OCI-M2 (cell line): ENCODE measurements around the gene MYO7A.

Experiments
- DNase-seq: peaks from one replicate; lab custom pipeline; 2025; ENCODE audit not compliant: unreplicated experiment; lab: John Stamatoyannopoulos, UW

The MYO7A gene

GRCh38 chr11:77159937-77160495 is 32.0 kb downstream of the MYO7A start:
- no peak for DNase-seq

GRCh38 chr11:77163271-77163670 is 35.2 kb downstream of the MYO7A start:
- DNase-seq: no peak

- no peak for DNase-seq
Observed at GRCh38 chr11:77165066-77165465, 37.0 kb downstream of the MYO7A start.

- no peak for DNase-seq
Observed at GRCh38 chr11:77166021-77166420, 38.0 kb downstream of the MYO7A start.

DNA sequence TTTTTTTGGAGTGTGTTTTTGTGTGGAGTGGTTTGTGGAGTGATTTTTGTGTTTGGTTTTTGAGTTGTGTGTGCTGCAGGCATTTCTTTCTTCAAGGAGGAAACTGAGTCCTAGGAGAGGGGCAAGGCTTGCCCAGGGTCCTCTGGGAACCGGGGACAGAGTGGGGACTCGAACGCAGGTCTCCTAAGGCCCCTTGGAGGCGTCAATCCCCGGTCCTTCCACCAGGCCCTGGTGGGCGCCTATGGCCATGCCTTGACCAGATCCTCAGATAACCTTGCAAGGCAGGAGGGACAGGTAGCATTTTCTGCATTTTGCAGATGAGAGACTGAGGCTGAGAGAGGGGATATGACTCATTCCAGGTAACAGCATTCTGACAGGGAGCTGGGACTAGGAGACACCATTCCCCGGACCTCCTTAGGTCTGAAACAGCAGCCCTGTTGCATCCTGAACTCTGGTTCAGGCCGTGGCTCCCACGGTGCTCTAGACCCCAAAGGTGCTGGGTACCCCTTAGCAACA is 39.1 kb downstream of the MYO7A start:
- no peak for DNase-seq

GRCh38 chr11:77167791-77168190 is 39.7 kb downstream of the MYO7A start:
- no peak for DNase-seq

DNA sequence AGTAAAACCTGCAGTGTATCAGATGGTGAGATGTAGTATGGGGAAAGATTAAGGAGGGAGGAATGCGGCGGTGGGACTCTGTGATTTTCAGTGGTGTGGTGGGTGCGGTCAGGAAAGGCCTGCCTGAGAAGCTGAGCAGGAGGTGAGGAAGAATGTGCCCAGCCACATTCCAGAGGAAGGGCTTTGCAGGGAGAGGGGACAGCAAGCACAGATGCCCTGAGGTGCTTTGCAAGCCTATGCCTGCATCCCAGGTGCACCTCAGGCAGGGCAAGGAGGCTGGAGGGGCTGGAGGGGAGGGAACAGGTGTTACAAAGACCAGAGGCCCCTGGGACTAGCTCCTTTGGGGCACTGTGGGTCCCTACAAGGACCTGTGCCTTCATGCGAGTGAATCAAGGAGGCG is 42.1 kb downstream of the MYO7A start:
- no peak for DNase-seq

DNA sequence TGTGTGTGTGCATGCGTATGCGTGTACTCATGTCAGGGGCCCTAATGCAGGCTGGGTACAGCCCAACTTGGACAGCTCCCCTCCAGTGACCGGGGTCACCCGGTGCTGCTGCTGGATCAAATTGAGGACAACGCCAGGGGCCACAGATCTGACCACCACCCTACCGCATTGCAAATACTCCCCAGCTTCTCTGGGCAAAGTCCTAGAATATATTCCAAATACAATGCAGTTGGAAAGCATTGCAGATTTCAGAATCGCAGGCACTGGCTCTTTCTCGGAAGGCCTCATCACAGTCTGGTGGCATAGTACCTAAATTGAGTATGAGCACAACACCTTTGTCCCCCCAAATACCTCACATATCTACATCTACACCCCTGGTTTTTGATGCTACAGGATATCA is 43.2 kb downstream of the MYO7A start:
- DNase-seq: no peak

GRCh38 chr11:77171885-77172665 is 44.0 kb downstream of the MYO7A start:
- DNase-seq: no peak

DNA sequence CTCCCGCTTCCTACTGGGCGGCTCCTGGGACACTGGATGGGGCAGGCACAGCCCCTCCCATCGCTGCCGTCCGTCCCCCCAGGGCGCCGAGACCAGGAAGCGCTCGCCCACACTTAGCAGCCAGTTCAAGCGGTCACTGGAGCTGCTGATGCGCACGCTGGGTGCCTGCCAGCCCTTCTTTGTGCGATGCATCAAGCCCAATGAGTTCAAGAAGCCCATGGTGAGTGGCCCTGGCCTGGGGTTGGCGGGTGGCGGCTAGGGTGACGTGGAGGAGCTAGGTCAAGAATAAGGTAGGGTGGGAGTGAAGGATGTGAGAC is 44.6 kb downstream of the MYO7A start:
- no peak for DNase-seq

DNA sequence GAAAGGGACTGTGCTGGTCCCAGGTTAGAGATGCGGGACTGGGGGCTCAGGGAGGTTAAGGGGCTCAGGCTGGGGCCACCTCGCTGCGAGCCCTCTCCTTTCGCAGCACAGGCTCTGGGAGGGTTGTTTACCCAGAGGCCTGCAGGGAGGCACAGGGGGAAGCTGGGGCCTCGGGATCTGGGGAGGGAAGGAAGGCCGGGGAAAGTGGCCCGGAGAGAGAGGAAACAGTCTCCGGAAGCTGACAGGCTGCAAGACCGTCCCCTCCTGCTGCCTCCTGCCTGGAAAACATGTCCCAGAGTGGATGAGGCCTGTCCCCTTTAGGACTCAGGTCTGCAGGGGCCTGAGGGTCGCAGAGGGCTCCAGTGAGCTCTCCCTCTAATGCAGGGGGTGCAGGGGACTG is 45.4 kb downstream of the MYO7A start:
- no peak for DNase-seq

- no peak for DNase-seq
Observed at GRCh38 chr11:77174559-77174958, 46.5 kb downstream of the MYO7A start.

DNA sequence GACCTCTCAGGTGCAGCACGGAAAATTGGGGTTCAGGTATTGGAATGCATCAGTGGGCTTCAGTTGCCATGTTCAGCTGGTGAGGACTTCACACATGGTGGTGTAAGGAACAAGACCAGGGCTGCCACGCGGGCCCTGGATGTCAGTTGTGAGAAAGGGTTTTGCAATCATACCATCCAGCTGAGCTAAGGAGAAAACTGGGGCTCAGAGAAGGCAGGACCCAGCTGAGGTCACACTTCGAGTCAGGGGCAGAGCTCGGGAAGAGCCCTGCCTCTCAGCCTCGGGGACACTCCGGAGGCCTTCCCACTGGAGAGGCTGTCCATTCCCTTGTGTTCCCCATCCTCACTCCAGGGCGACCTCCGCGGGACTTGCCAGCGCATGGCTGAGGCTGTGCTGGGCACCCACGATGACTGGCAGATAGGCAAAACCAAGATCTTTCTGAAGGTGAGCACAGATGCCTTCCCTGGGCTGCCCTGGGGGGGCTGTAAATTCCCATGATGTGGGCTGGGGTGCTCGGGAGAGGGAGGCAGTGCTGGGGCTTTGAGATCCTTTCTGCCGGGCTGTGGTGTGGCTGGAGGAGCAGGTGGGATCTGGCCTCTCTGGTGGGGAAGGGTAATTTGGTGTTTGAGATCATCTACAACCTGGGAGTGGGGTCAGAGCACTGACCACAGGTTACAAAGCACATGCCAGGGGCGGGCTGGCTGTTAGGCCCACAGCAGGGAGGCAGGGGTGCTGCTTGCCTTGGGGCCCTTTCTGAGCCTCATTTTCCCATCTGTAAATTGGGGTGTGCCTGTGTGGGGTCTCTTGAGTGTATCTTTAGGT is 47.2 kb downstream of the MYO7A start:
- DNase-seq: no peak

GRCh38 chr11:77175869-77176539 is 48.0 kb downstream of the MYO7A start:
- DNase-seq: no peak

- no peak for DNase-seq
Observed at GRCh38 chr11:77176996-77177395, 49.0 kb downstream of the MYO7A start.

- DNase-seq: no peak
Observed at GRCh38 chr11:77178150-77178549, 50.1 kb downstream of the MYO7A start.

DNA sequence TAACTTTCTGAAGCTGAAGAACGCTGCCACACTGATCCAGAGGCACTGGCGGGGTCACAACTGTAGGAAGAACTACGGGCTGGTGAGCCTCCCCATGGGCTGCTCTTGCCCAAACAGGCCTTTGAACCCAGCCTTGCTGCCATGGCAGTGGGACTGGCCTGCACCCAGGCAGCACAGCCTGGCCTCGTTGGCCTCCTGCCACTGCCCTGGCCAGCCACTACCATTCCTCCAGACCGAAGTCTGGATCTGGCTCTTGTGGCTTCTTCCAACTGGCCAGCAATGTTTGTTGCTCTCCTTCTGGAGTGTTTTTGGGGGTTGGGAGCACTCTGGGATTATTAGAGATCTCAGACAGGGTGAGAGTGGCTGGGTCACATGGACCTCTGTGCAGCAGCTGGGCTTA is 51.0 kb downstream of the MYO7A start:
- no peak for DNase-seq

GRCh38 chr11:77179681-77180080 is 51.6 kb downstream of the MYO7A start:
- DNase-seq: no peak

DNA sequence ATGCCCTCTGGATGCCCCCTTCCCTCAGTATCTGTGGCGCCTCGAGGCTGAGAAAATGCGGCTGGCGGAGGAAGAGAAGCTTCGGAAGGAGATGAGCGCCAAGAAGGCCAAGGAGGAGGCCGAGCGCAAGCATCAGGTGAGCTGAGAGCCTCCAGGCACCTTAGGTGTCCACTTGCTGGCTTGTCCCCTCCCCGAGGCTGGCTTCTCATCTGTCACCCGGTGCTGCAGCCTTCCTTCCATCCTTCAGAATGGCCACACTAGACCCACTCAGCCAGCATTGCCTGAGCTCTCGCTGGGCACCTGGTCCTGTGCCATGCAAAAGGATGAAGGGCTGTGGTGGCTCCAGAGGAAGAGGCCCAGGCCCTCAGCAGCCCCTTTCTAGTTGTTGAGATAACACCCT is 52.3 kb downstream of the MYO7A start:
- DNase-seq: no peak

GRCh38 chr11:77181226-77181625 is 53.2 kb downstream of the MYO7A start:
- DNase-seq: no peak

DNA sequence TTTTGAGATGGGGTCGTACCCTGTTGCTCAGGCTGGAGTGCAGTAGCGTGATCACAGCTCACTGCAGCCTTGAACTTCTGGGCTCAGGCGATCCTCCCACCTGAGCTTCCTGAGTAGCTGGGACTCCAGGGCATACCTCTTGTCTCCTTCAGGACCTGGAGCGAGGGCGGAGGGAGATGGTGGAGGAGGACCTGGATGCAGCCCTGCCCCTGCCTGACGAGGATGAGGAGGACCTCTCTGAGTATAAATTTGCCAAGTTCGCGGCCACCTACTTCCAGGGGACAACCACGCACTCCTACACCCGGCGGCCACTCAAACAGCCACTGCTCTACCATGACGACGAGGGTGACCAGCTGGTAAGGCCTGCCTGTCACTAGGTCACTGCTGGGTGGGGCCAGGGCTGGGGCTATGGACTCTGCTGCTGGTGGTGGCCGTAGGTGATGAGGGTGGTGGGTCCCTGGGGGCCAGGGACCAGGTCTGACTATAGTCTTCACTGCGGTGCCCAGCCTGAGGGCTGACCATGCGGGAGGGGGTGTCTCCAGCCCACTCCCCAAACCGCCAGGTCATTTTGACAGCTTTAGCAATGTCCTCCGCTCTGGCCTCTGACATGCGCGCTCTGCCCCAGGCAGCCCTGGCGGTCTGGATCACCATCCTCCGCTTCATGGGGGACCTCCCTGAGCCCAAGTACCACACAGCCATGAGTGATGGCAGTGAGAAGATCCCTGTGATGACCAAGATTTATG is 53.9 kb downstream of the MYO7A start:
- no peak for DNase-seq
